ENCODE results near the gene F13B.
"Not testable (repeated sequence)": the region's sequence is repeated elsewhere in the genome, so short reads cannot be mapped to it uniquely, and the experiment has no call there.

The F13B gene

DNA sequence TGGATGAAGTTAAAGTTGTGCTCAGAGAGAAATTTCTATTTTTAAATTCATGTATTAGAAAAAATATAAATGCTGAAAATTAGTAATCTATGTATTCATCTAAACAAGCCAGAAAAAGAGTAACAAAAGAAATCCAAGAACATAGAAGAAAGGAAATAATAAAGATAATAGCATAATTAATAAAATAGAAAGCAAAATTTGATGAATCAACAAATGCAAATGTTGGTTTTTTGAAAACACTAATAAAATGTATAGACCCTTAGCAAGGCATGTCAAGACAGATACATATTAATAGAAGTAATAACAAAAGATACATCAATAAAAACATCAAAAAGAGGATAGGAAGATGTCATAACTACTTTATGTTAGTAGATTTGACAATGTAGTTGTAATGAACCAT, 18.0 kb downstream of the F13B start:
- H3K36me3 ChIP-seq (replicated peaks; ENCODE audit: low read depth, low read length) = no peaks in the 10 kb centered on the region
- no peak for TF ChIP-seq EZH2phosphoT487 (IDR thresholded peaks at IDR 0.05; ENCODE audit: low read depth)
- no peak overlapping the region for H2AFZ ChIP-seq (ENCODE audit: low read depth, low read length)
- H3K4me2 ChIP-seq (ENCODE audit: low read length) = no peak overlapping the region
- no peak overlapping the region for H3K27ac ChIP-seq (ENCODE audit: low read length)
- no peak overlapping the region for H3K9ac ChIP-seq (ENCODE audit: low read length)
- no peak overlapping the region for H3K4me3 ChIP-seq (ENCODE audit: low read length)
- no peaks in the 10 kb centered on the region for H3K79me2 ChIP-seq (ENCODE audit: low read length)
- H3K27me3 ChIP-seq (ENCODE audit: low read depth, low read length) = no peaks in the 10 kb centered on the region
- H3K9me3 ChIP-seq (ENCODE audit: insufficient read depth, low read length) = no peaks in the 10 kb centered on the region
- peaks cover 4% of the 10 kb centered on the region; the same call in 1 of the 2 replicates for H3K4me1 ChIP-seq (ENCODE audit: low read length)
- H4K20me1 ChIP-seq (ENCODE audit: insufficient read depth, low read length) = no peaks in the 10 kb centered on the region

GRCh38 chr1:197042676-197043341, 24.3 kb downstream of the F13B start:
- TF ChIP-seq, protein P1, sequence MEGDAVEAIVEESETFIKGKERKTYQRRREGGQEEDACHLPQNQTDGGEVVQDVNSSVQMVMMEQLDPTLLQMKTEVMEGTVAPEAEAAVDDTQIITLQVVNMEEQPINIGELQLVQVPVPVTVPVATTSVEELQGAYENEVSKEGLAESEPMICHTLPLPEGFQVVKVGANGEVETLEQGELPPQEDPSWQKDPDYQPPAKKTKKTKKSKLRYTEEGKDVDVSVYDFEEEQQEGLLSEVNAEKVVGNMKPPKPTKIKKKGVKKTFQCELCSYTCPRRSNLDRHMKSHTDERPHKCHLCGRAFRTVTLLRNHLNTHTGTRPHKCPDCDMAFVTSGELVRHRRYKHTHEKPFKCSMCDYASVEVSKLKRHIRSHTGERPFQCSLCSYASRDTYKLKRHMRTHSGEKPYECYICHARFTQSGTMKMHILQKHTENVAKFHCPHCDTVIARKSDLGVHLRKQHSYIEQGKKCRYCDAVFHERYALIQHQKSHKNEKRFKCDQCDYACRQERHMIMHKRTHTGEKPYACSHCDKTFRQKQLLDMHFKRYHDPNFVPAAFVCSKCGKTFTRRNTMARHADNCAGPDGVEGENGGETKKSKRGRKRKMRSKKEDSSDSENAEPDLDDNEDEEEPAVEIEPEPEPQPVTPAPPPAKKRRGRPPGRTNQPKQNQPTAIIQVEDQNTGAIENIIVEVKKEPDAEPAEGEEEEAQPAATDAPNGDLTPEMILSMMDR (IDR thresholded peaks at IDR 0.05; ENCODE audit: low read depth, low read length) = no peak
- no peak for TF ChIP-seq EZH2phosphoT487 (IDR thresholded peaks at IDR 0.05; ENCODE audit: low read depth)

DNA sequence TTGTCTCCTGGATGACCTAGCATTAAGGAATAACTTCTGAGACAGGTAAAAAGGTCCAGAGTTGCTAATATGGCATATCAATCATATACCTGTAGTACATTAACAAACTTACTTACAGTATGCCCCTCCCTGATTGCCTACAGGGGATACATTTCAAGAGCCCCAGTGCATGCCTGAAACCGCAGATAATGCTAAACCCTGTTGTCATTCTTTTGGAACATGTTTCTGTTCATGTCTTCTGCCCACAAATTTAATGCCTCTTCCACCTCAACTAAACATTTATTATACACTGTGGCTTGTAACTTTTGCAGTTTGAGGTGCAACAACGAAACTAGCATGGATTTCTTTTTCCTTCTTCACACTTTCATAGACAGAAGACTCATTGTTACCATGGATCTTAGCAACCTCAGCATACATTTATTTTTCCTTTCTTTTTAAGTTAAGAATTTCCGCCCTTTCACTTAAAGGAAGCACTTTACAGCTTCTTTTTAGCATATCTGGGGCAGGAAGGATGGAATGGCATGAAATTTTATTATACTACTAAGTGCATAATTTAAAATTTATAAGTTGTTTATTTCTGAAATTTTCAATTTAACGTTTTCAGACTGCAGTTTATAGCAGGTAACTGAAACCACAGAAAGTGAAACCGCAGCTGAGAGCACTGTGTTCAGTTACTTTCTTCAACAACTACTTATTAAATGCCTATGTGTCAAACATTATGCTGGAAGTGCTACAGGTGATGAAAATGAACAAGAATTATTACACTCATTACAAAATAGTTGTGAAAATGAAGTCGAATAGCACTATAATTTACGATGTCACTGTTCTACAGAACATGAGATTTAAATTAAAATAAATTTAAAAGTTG, 25.3 kb downstream of the F13B start:
- Histone ChIP-seq H3K27me3 (ENCODE audit: low read depth, low read length) (no peaks in the 10 kb centered on the region), H3K4me2 (ENCODE audit: low read length) (peak overlapping the region; percentile 52), H3K4me1 (ENCODE audit: low read length) (peaks cover 11% of the 10 kb centered on the region), H4K20me1 (ENCODE audit: insufficient read depth, low read length) (no peaks in the 10 kb centered on the region), H3K27ac (ENCODE audit: low read length) (no peak overlapping the region), H3K4me3 (ENCODE audit: low read length) (peak overlapping the region; percentile 41), H3K9ac (ENCODE audit: low read length) (0 out of 2 replicates have a peak overlapping the region, but pooled peaks have one; percentile 0), H3K9me3 (ENCODE audit: insufficient read depth, low read length) (no peaks in the 10 kb centered on the region), H3K36me3 (replicated peaks; ENCODE audit: low read depth, low read length) (no peaks in the 10 kb centered on the region), H3K79me2 (ENCODE audit: low read length) (no peaks in the 10 kb centered on the region), H2AFZ (ENCODE audit: low read depth, low read length) (peak overlapping the region; percentile 80)
- TF ChIP-seq, protein P1 (IDR thresholded peaks at IDR 0.05; ENCODE audit: low read depth, low read length) = no peak
- no peak for TF ChIP-seq EZH2phosphoT487 (IDR thresholded peaks at IDR 0.05; ENCODE audit: low read depth)

More at GRCh38 chr1:197042676-197043341, 24.3 kb downstream of the F13B start:
- H3K79me2 ChIP-seq (ENCODE audit: low read length) = no peaks in the 10 kb centered on the region
- H3K9ac ChIP-seq (ENCODE audit: low read length) = no peak overlapping the region
- H3K4me1 ChIP-seq (ENCODE audit: low read length) = peaks cover 14% of the 10 kb centered on the region
- H3K36me3 ChIP-seq (replicated peaks; ENCODE audit: low read depth, low read length) = no peaks in the 10 kb centered on the region
- no peak overlapping the region for H2AFZ ChIP-seq (ENCODE audit: low read depth, low read length)
- H4K20me1 ChIP-seq (ENCODE audit: insufficient read depth, low read length) = no peaks in the 10 kb centered on the region
- no peaks in the 10 kb centered on the region for H3K9me3 ChIP-seq (ENCODE audit: insufficient read depth, low read length)
- no peak overlapping the region for H3K4me2 ChIP-seq (ENCODE audit: low read length)
- H3K4me3 ChIP-seq (ENCODE audit: low read length) = no peak overlapping the region
- H3K27me3 ChIP-seq (ENCODE audit: low read depth, low read length) = no peaks in the 10 kb centered on the region
- no peak overlapping the region for H3K27ac ChIP-seq (ENCODE audit: low read length)

DNA sequence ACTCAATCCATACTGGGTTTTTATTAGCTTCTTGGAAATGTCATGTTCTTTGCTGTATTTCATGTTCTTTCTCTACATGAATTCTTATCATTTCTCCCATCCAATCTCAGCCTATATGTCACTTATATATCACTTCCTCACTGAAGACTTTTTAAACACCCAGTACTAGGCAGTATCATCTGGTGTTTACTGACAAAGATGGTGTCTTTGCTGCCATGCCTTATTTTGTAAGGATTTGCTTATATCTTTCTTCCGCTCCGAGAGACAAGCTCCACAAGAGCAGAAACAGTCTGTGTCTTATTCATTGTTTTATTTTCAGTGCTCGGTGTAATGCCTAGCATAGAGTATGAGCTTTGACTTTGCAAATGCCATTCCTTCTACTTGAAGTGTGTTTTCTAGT, 30.2 kb downstream of the F13B start:
- Histone ChIP-seq H3K27me3 (ENCODE audit: low read depth, low read length) (no peaks in the 10 kb centered on the region), H3K4me1 (ENCODE audit: low read length) (peaks cover 5% of the 10 kb centered on the region), H2AFZ (ENCODE audit: low read depth, low read length) (no peak overlapping the region), H3K79me2 (ENCODE audit: low read length) (no peaks in the 10 kb centered on the region), H3K9ac (ENCODE audit: low read length) (no peak overlapping the region), H3K27ac (ENCODE audit: low read length) (no peak overlapping the region), H3K4me3 (ENCODE audit: low read length) (no peak overlapping the region), H3K36me3 (replicated peaks; ENCODE audit: low read depth, low read length) (no peaks in the 10 kb centered on the region), H3K4me2 (ENCODE audit: low read length) (no peak overlapping the region), H3K9me3 (ENCODE audit: insufficient read depth, low read length) (no peaks in the 10 kb centered on the region), H4K20me1 (ENCODE audit: insufficient read depth, low read length) (no peaks in the 10 kb centered on the region)
- TF ChIP-seq EZH2phosphoT487 (IDR thresholded peaks at IDR 0.05; ENCODE audit: low read depth) = no peak

- not testable (repeated sequence) for H3K4me3 ChIP-seq (ENCODE audit: low read length); H3K27me3 ChIP-seq (ENCODE audit: low read depth, low read length); H3K9ac ChIP-seq (ENCODE audit: low read length); H3K36me3 ChIP-seq (replicated peaks; ENCODE audit: low read depth, low read length); H3K79me2 ChIP-seq (ENCODE audit: low read length); H4K20me1 ChIP-seq (ENCODE audit: insufficient read depth, low read length); H3K27ac ChIP-seq (ENCODE audit: low read length); H3K9me3 ChIP-seq (ENCODE audit: insufficient read depth, low read length); H2AFZ ChIP-seq (ENCODE audit: low read depth, low read length); H3K4me2 ChIP-seq (ENCODE audit: low read length); H3K4me1 ChIP-seq (ENCODE audit: low read length)
These were observed 32.3 kb downstream of the F13B start for GRCh38 chr1:197034631-197035339.
